HepG2 (cell line): ENCODE results near the gene PIP4K2B. TPM values are rescaled to one million over a fixed set of nuclear protein-coding genes. Genes with fewer than 3 reads are reported as not detected.

Experiments
- BHLHE40 ChIP-seq: IDR thresholded peaks from 2 replicates; pipeline ENCODE4 v1.6.1; 2011; ENCODE audit warnings: low read length, improper control_type of control experiment
- CEBPB ChIP-seq: IDR thresholded peaks from 2 replicates; pipeline ENCODE4 v1.6.1; 2011; ENCODE audit warnings: low read depth, low read length, improper control_type of control experiment, borderline replicate concordance
- GTF3A ChIP-seq: sonication (generic); formaldehyde crosslinking; conservative IDR thresholded peaks from 2 replicates; pipeline ENCODE4 v1.4.0; 2020; ENCODE audit warnings: mild to moderate bottlenecking, missing genetic modification reagents
- RCOR2 ChIP-seq: IDR thresholded peaks from 2 replicates; pipeline ENCODE4 v1.6.1; 2016; ENCODE audit warnings: missing biosample characterization, missing genetic modification reagents
- ZBTB8A ChIP-seq: sonication (generic); formaldehyde crosslinking; IDR thresholded peaks from 2 replicates; pipeline ENCODE4 v1.4.0; 2020; ENCODE audit warnings: mild to moderate bottlenecking, low read depth, missing genetic modification reagents, borderline replicate concordance
- ZEB1 ChIP-seq: IDR thresholded peaks from 2 replicates; pipeline ENCODE4 v1.6.1; 2012; ENCODE audit warnings: mild to moderate bottlenecking, low read depth, inconsistent platforms; ENCODE audit not compliant: insufficient replicate concordance
- ZNF644 ChIP-seq: IDR thresholded peaks from 2 replicates; pipeline ENCODE4 v1.6.1; 2016; ENCODE audit warnings: low read depth
- ZNF83 ChIP-seq: sonication (generic); formaldehyde crosslinking; IDR thresholded peaks from 2 replicates; pipeline ENCODE4 v1.4.0; 2020; ENCODE audit warnings: missing genetic modification reagents, mild to moderate bottlenecking, borderline replicate concordance
- polyA plus RNA-seq, 8 experiments: library from polyadenylated mRNA; depleted of rRNA in 3 of 8; stranded (reverse) in 7 of 8; unstranded in 1 of 8; fragments of >200 nt; fragmentation: Illumina TruSeq in 4 of 8; extraction: Trizol in 4 of 8; gene quantifications; 2 replicates each; pipeline versions ENCODE4 v1.2.1 to v1.2.3, GENCODE V29; 2011 to 2016; ENCODE audit warnings: low read depth in 4 of 8, missing spikeins in 1 of 8, mixed read lengths in 1 of 8; ENCODE audit not compliant: insufficient read depth in 1 of 8
- total RNA-seq, 5 experiments: library from RNA; depleted of rRNA; stranded (reverse); fragments of >200 nt; fragmentation: Illumina TruSeq; extraction: Trizol; gene quantifications; 2 replicates each; pipeline ENCODE4 v1.2.3, GENCODE V29; 2016; ENCODE audit warnings: low read depth in 1 of 5
- TF ChIP-seq, protein P1 (sequence below): sonication (generic); formaldehyde crosslinking; IDR thresholded peaks from 2 replicates; pipeline ENCODE4 v1.5.0; 2020; ENCODE audit warnings: mild to moderate bottlenecking, missing genetic modification reagents, borderline replicate concordance
- TF ChIP-seq, protein P2 (sequence below): sonication (generic); formaldehyde crosslinking; IDR thresholded peaks from 2 replicates; pipeline ENCODE4 v1.4.0; 2020; ENCODE audit warnings: missing genetic modification reagents
- TF ChIP-seq, protein P3 (sequence below): sonication (generic); formaldehyde crosslinking; IDR thresholded peaks from 2 replicates; pipeline ENCODE4 v1.4.0; 2020; ENCODE audit warnings: missing genetic modification reagents
- TF ChIP-seq, protein P4 (sequence below): IDR thresholded peaks from 2 replicates; pipeline ENCODE4 v1.4.0; 2020; ENCODE audit warnings: mild to moderate bottlenecking, missing genetic modification reagents
- TF ChIP-seq, protein P5 (sequence below): sonication (generic); formaldehyde crosslinking; conservative IDR thresholded peaks from 2 replicates; pipeline ENCODE4 v1.4.0; 2020; ENCODE audit warnings: missing genetic modification reagents
- TF ChIP-seq, protein P6 (sequence below): sonication (generic); formaldehyde crosslinking; IDR thresholded peaks from 2 replicates; pipeline ENCODE4 v1.5.0; 2020; ENCODE audit warnings: mild to moderate bottlenecking, missing genetic modification reagents, borderline replicate concordance

The PIP4K2B gene
- total and polyA plus RNA-seq, 2 of the 13 experiments (the other 11 are each of a cell fraction or from before 2014, with no cell fraction given) = 20.4 to 54.0 TPM

DNA sequence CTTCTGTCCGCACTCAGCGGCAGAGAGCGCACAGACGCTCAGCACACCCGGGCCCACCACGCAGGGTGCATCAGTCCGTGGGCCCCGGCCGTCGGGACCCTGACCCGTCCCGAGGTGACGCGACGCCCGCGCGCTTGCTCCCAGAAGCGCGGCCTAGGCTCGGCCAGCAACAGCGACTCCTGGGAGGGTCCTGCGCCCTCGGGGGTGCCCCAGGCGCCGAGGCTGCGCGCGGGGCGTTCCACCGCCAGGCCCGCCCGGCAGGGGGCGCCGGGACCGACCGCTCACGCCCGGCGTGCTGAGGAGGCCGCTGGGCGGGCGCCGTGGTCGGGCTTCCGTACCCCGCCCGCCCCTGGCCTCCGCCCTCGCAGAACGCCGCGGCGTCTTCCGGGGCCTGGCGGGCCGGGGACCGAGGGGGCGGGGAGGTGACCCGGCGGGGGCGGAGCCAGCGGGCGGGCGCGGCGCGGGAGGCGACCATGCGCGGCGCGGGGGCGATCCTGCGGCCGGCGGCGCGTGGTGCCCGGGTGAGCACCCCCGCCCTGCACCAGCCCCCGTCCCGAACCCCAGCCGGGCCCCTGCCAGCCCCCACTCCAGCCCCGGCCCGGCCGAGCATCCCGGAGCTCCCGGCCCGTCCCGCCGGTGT lies 69.3 kb downstream of the PIP4K2B start, which contains the start of gene CISD3 (continued):
- TF ChIP-seq, protein P1, sequence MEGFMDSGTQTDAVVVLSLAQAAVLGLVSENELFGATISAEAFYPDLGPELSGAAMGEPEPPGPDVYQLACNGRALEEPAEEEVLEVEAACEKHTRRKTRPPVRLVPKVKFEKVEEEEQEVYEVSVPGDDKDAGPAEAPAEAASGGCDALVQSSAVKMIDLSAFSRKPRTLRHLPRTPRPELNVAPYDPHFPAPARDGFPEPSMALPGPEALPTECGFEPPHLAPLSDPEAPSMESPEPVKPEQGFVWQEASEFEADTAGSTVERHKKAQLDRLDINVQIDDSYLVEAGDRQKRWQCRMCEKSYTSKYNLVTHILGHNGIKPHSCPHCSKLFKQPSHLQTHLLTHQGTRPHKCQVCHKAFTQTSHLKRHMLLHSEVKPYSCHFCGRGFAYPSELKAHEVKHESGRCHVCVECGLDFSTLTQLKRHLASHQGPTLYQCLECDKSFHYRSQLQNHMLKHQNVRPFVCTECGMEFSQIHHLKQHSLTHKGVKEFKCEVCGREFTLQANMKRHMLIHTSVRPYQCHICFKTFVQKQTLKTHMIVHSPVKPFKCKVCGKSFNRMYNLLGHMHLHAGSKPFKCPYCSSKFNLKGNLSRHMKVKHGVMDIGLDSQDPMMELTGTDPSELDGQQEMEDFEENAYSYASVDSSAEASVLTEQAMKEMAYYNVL (CRISPR knock-in tag) = peak; percentile 55; the same call in 1 of the 2 replicates
- TF ChIP-seq GTF3A (CRISPR knock-in tag) (no peak), ZEB1 (no peak), BHLHE40 (peak; percentile 50; the same call in 1 of the 2 replicates), ZNF644 (CRISPR knock-in tag) (no peak), CEBPB (no peak), ZNF83 (no peak), RCOR2 (no peak), ZBTB8A (CRISPR knock-in tag) (no peak)
- TF ChIP-seq, protein P2, sequence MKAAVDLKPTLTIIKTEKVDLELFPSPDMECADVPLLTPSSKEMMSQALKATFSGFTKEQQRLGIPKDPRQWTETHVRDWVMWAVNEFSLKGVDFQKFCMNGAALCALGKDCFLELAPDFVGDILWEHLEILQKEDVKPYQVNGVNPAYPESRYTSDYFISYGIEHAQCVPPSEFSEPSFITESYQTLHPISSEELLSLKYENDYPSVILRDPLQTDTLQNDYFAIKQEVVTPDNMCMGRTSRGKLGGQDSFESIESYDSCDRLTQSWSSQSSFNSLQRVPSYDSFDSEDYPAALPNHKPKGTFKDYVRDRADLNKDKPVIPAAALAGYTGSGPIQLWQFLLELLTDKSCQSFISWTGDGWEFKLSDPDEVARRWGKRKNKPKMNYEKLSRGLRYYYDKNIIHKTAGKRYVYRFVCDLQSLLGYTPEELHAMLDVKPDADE (CRISPR knock-in tag) = peak; percentile 88; the same call in 1 of the 2 replicates
- TF ChIP-seq, protein P3, sequence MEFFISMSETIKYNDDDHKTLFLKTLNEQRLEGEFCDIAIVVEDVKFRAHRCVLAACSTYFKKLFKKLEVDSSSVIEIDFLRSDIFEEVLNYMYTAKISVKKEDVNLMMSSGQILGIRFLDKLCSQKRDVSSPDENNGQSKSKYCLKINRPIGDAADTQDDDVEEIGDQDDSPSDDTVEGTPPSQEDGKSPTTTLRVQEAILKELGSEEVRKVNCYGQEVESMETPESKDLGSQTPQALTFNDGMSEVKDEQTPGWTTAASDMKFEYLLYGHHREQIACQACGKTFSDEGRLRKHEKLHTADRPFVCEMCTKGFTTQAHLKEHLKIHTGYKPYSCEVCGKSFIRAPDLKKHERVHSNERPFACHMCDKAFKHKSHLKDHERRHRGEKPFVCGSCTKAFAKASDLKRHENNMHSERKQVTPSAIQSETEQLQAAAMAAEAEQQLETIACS (CRISPR knock-in tag) = peak; percentile 57; the same call in 1 of the 2 replicates
- TF ChIP-seq, protein P4, sequence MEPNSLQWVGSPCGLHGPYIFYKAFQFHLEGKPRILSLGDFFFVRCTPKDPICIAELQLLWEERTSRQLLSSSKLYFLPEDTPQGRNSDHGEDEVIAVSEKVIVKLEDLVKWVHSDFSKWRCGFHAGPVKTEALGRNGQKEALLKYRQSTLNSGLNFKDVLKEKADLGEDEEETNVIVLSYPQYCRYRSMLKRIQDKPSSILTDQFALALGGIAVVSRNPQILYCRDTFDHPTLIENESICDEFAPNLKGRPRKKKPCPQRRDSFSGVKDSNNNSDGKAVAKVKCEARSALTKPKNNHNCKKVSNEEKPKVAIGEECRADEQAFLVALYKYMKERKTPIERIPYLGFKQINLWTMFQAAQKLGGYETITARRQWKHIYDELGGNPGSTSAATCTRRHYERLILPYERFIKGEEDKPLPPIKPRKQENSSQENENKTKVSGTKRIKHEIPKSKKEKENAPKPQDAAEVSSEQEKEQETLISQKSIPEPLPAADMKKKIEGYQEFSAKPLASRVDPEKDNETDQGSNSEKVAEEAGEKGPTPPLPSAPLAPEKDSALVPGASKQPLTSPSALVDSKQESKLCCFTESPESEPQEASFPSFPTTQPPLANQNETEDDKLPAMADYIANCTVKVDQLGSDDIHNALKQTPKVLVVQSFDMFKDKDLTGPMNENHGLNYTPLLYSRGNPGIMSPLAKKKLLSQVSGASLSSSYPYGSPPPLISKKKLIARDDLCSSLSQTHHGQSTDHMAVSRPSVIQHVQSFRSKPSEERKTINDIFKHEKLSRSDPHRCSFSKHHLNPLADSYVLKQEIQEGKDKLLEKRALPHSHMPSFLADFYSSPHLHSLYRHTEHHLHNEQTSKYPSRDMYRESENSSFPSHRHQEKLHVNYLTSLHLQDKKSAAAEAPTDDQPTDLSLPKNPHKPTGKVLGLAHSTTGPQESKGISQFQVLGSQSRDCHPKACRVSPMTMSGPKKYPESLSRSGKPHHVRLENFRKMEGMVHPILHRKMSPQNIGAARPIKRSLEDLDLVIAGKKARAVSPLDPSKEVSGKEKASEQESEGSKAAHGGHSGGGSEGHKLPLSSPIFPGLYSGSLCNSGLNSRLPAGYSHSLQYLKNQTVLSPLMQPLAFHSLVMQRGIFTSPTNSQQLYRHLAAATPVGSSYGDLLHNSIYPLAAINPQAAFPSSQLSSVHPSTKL (CRISPR knock-in tag) = peak; percentile 11; the same call in 1 of the 2 replicates
- TF ChIP-seq, protein P5, sequence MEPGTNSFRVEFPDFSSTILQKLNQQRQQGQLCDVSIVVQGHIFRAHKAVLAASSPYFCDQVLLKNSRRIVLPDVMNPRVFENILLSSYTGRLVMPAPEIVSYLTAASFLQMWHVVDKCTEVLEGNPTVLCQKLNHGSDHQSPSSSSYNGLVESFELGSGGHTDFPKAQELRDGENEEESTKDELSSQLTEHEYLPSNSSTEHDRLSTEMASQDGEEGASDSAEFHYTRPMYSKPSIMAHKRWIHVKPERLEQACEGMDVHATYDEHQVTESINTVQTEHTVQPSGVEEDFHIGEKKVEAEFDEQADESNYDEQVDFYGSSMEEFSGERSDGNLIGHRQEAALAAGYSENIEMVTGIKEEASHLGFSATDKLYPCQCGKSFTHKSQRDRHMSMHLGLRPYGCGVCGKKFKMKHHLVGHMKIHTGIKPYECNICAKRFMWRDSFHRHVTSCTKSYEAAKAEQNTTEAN (CRISPR knock-in tag) = peak; percentile 73
- TF ChIP-seq, protein P6, sequence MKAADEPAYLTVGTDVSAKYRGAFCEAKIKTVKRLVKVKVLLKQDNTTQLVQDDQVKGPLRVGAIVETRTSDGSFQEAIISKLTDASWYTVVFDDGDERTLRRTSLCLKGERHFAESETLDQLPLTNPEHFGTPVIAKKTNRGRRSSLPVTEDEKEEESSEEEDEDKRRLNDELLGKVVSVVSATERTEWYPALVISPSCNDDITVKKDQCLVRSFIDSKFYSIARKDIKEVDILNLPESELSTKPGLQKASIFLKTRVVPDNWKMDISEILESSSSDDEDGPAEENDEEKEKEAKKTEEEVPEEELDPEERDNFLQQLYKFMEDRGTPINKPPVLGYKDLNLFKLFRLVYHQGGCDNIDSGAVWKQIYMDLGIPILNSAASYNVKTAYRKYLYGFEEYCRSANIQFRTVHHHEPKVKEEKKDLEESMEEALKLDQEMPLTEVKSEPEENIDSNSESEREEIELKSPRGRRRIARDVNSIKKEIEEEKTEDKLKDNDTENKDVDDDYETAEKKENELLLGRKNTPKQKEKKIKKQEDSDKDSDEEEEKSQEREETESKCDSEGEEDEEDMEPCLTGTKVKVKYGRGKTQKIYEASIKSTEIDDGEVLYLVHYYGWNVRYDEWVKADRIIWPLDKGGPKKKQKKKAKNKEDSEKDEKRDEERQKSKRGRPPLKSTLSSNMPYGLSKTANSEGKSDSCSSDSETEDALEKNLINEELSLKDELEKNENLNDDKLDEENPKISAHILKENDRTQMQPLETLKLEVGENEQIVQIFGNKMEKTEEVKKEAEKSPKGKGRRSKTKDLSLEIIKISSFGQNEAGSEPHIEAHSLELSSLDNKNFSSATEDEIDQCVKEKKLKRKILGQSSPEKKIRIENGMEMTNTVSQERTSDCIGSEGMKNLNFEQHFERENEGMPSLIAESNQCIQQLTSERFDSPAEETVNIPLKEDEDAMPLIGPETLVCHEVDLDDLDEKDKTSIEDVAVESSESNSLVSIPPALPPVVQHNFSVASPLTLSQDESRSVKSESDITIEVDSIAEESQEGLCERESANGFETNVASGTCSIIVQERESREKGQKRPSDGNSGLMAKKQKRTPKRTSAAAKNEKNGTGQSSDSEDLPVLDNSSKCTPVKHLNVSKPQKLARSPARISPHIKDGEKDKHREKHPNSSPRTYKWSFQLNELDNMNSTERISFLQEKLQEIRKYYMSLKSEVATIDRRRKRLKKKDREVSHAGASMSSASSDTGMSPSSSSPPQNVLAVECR (CRISPR knock-in tag) = peak; percentile 7; the same call in 1 of the 2 replicates
